SU-DHL-6 (cell line): Measurements from ENCODE around the gene SLC35F2.
"Not testable (repeated sequence)": the region's sequence is repeated elsewhere in the genome, so short reads cannot be mapped to it uniquely, and the experiment has no call there.

Experiments used
- H2AFZ ChIP-seq: fragments of 200-600 bp; sonication (generic); 2 replicates; pipeline ENCODE4 v1.6.1; 2014; ENCODE audit warnings: low read depth, mild to moderate bottlenecking, moderate library complexity, mixed read lengths, antibody characterized with exemption, low read length; ENCODE audit not compliant: severe bottlenecking
- H3F3A ChIP-seq: fragments of 200-600 bp; shearing (Covaris generic); 2 replicates; pipeline ENCODE4 v1.6.0; 2016; ENCODE audit warnings: antibody characterized with exemption, mild to moderate bottlenecking; ENCODE audit not compliant: insufficient read depth
- H3K27ac ChIP-seq: fragments of 200-600 bp; sonication (generic); 2 replicates; pipeline ENCODE4 v1.5.1; 2016; ENCODE audit warnings: low read depth, mild to moderate bottlenecking, low read length, moderate library complexity, mixed read lengths
- H3K27me3 ChIP-seq: fragments of 200-600 bp; sonication (generic), shearing (Covaris generic); 2 replicates; pipeline ENCODE4 v1.6.0; 2014; ENCODE audit warnings: mild to moderate bottlenecking, low read length
- H3K36me3 ChIP-seq: fragments of 200-600 bp; sonication (generic); 2 replicates; pipeline ENCODE4 v1.6.1; 2014; ENCODE audit warnings: mild to moderate bottlenecking, low read length, mixed read lengths
- H3K4me2 ChIP-seq: fragments of 300-600, 200-600 bp; shearing (Covaris generic), sonication (generic); 2 replicates; pipeline ENCODE4 v1.6.0; 2014; ENCODE audit warnings: low read length, low read depth, mild to moderate bottlenecking; ENCODE audit not compliant: poor library complexity, severe bottlenecking
- H3K4me3 ChIP-seq: fragments of 200-600 bp; sonication (generic); 2 replicates; pipeline ENCODE4 v1.5.1; 2014; ENCODE audit warnings: antibody characterized with exemption, low read length, mild to moderate bottlenecking, mixed read lengths; ENCODE audit not compliant: insufficient read depth, poor library complexity, severe bottlenecking
- H3K79me2 ChIP-seq: fragments of 200-600 bp; sonication (generic); 2 replicates; pipeline ENCODE4 v1.6.1; 2014; ENCODE audit warnings: mild to moderate bottlenecking, low read length, moderate library complexity; ENCODE audit not compliant: insufficient read depth
- H3K9ac ChIP-seq: fragments of 200-600 bp; sonication (generic); 2 replicates; pipeline ENCODE4 v1.7.0; 2014; ENCODE audit warnings: mild to moderate bottlenecking, low read length
- H3K9me2 ChIP-seq: fragments of 200-600 bp; sonication (generic); replicated peaks from 2 replicates; pipeline ENCODE4 v1.6.1; 2014; ENCODE audit warnings: low read length; ENCODE audit not compliant: insufficient read depth
- H3K9me3 ChIP-seq: fragments of 200-600 bp; sonication (generic); 2 replicates; pipeline ENCODE4 v1.6.1; 2014; ENCODE audit warnings: low read length, mixed read lengths; ENCODE audit not compliant: insufficient read depth
- H4K20me1 ChIP-seq: fragments of 200-600 bp; sonication (generic); 2 replicates; pipeline ENCODE4 v1.6.1; 2014; ENCODE audit warnings: low read depth, mild to moderate bottlenecking, antibody characterized with exemption, low read length, moderate library complexity, mixed read lengths
- EZH2phosphoT487 ChIP-seq: fragments of 200-600 bp; sonication (generic), shearing (Covaris generic); conservative IDR thresholded peaks from 2 replicates; pipeline ENCODE4 v1.6.1; 2018; ENCODE audit warnings: mild to moderate bottlenecking, antibody characterized with exemption, low read length, moderate library complexity, mixed read lengths
- TF ChIP-seq, protein P1 (sequence below): fragments of 200-600 bp; sonication (generic); IDR thresholded peaks from one replicate; pipeline ENCODE4 v1.5.1; 2017; ENCODE audit warnings: antibody characterized with exemption, mild to moderate bottlenecking, low read length, moderate library complexity; ENCODE audit not compliant: insufficient read depth, poor library complexity, severe bottlenecking

Gene SLC35F2

DNA sequence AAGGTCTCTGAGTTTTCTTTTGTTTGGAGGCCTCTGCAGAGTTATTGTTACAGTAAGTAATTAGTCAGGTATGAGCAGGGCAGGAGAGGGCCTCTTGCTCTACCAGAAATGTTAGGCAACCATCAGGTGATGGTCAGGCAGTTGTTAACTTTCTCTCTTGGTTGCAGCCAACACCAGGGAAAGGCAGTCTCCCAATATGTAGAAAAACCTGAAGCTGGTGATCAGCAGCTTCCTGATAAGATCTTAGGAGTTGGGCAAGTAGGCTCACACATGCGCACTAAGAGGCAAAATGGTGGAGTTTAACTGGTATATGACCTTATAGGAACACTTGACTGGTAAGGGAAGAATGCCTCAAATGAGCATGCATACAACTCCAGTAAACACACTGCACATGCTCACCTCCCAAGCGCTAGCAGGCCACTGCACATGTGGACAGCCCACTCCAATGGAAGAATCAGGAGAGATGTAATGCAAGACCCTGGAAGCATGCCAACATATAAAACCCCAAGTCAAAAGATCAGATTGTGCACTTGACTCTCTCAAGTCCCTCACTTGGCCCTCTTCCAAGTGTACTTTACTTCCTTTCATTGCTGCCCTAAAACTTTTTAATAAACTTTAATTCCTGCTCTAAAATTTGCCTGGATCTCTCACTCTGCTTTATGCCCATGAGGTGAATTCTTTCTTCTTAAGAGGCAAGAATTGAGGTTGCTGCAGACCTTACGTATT, 23.7 kb upstream of the SLC35F2 start:
- no peak overlapping the region for H3K4me3 ChIP-seq
- no peaks in the 10 kb centered on the region for H3K9me3 ChIP-seq
- H3K27ac ChIP-seq = no peak overlapping the region
- no peak overlapping the region for H3K4me2 ChIP-seq
- no peaks in the 10 kb centered on the region for H3K79me2 ChIP-seq
- TF ChIP-seq, protein P1, sequence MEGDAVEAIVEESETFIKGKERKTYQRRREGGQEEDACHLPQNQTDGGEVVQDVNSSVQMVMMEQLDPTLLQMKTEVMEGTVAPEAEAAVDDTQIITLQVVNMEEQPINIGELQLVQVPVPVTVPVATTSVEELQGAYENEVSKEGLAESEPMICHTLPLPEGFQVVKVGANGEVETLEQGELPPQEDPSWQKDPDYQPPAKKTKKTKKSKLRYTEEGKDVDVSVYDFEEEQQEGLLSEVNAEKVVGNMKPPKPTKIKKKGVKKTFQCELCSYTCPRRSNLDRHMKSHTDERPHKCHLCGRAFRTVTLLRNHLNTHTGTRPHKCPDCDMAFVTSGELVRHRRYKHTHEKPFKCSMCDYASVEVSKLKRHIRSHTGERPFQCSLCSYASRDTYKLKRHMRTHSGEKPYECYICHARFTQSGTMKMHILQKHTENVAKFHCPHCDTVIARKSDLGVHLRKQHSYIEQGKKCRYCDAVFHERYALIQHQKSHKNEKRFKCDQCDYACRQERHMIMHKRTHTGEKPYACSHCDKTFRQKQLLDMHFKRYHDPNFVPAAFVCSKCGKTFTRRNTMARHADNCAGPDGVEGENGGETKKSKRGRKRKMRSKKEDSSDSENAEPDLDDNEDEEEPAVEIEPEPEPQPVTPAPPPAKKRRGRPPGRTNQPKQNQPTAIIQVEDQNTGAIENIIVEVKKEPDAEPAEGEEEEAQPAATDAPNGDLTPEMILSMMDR = no peak
- no peak for TF ChIP-seq EZH2phosphoT487
- no peaks in the 10 kb centered on the region for H4K20me1 ChIP-seq
- no peaks in the 10 kb centered on the region for H3K27me3 ChIP-seq
- no peaks in the 10 kb centered on the region for H3K9me2 ChIP-seq
- H3K36me3 ChIP-seq = no peaks in the 10 kb centered on the region
- no peaks in the 10 kb centered on the region for H3F3A ChIP-seq
- H3K9ac ChIP-seq = no peak overlapping the region
- no peak overlapping the region for H2AFZ ChIP-seq

DNA sequence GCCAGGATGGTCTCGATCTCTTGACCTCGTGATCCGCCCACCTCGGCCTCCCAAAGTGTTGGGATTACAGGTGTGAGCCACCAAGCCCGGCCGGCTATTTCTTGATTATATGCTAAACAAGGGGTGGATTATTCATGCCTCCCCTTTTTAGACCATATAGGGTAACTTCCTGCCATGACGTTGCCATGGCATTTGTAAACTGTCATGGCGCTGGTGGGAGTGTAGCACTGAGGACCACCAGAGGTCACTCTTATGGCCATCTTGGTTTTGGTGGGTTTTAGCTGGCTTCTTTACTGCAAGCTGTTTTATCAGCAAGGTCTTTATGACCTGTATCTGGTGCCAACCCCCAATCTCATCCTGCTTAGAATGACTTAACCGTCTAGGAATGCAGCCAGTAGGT, 22.9 kb upstream of the SLC35F2 start:
- H3K27ac ChIP-seq = not testable (repeated sequence)

DNA sequence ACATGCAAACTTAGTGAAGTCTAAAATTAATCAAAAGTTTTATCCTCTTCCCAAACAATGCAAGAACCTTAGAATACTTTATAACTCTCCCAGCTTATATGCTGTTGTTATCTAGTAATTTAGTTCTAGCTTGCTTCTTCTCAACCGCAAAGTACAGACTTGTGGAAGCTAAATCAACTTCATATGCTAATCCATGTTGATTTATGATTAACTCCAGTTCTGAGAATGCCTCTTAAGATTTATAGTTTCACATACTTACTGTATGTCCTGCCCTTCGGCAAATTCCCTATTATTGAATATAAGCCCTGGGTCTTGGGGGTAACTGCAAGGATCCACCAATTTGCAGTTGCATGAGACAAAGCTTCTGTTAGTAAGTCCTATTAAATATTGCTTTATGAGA, 17.6 kb upstream of the SLC35F2 start:
- H3F3A ChIP-seq = no peaks in the 10 kb centered on the region
- H3K27me3 ChIP-seq = no peaks in the 10 kb centered on the region
- no peak overlapping the region for H3K4me2 ChIP-seq
- no peaks in the 10 kb centered on the region for H4K20me1 ChIP-seq
- H3K9me3 ChIP-seq = no peaks in the 10 kb centered on the region
- H3K4me3 ChIP-seq = no peak overlapping the region
- H3K79me2 ChIP-seq = no peaks in the 10 kb centered on the region
- H3K36me3 ChIP-seq = no peaks in the 10 kb centered on the region
- no peak overlapping the region for H3K27ac ChIP-seq
- no peak overlapping the region for H3K9ac ChIP-seq
- TF ChIP-seq EZH2phosphoT487 = no peak
- TF ChIP-seq, protein P1 = no peak
- H3K9me2 ChIP-seq = no peaks in the 10 kb centered on the region
- H2AFZ ChIP-seq = no peak overlapping the region

More for the DNA sequence above, 22.9 kb upstream of the SLC35F2 start:
- not testable (repeated sequence) for H3K9me3 ChIP-seq, H3K9ac ChIP-seq, H3K4me2 ChIP-seq, H3K36me3 ChIP-seq, H3K9me2 ChIP-seq, H3K4me3 ChIP-seq, H2AFZ ChIP-seq, H3K27me3 ChIP-seq, H3K79me2 ChIP-seq, H3F3A ChIP-seq, H4K20me1 ChIP-seq

DNA sequence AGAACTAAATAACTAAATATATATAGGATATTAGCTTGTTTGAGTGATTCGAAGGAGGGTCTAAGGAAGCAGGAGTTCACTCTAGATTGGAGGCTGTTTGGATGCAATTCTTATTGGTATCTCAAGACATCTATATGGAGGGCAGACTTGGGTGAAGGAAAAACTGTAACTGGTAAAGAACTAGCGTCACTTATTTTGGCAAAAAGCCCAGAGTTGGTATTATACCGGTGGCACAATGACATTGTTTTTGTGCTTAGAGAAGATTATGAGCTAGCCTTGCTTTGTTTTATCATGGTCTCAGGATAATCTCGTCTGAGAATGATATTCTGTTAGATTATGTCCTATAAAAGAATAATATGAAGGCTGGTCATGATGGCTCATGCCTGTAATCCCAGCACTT, 6.0 kb upstream of the SLC35F2 start:
- H3K27ac ChIP-seq = no peak overlapping the region
- no peaks in the 10 kb centered on the region for H3K9me2 ChIP-seq
- H3K4me2 ChIP-seq = no peak overlapping the region
- H3K9me3 ChIP-seq = no peaks in the 10 kb centered on the region
- H3K36me3 ChIP-seq = no peaks in the 10 kb centered on the region
- peaks cover 6% of the 10 kb centered on the region for H3F3A ChIP-seq
- H3K9ac ChIP-seq = no peak overlapping the region
- no peaks in the 10 kb centered on the region for H3K79me2 ChIP-seq
- no peak overlapping the region for H3K4me3 ChIP-seq
- no peaks in the 10 kb centered on the region for H3K27me3 ChIP-seq
- no peak overlapping the region for H2AFZ ChIP-seq
- no peaks in the 10 kb centered on the region for H4K20me1 ChIP-seq
- no peak for TF ChIP-seq EZH2phosphoT487
- TF ChIP-seq, protein P1 = no peak
